ENCODE measurements around the gene INA.

DNA sequence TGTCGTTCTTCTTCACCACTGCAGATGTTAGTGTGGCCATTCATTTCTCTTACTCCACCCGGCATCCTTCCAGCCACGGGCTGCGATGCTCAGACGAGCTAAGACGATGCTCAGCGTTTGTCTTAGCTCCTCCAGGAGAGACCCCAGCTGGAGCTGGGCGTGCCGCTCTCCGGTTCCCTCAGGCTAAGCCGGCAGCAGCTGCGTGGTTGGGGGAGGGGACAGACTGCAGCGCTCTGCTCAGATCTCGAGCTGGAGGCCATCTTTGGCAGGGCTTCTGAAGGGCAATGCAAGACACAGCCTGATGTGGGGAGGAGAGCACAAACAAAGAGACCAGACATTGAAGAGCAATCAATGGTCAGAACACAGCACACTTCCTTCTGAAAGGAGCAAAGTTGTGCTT, 4.8 kb downstream of the INA start:
- TF ChIP-seq, protein P1, sequence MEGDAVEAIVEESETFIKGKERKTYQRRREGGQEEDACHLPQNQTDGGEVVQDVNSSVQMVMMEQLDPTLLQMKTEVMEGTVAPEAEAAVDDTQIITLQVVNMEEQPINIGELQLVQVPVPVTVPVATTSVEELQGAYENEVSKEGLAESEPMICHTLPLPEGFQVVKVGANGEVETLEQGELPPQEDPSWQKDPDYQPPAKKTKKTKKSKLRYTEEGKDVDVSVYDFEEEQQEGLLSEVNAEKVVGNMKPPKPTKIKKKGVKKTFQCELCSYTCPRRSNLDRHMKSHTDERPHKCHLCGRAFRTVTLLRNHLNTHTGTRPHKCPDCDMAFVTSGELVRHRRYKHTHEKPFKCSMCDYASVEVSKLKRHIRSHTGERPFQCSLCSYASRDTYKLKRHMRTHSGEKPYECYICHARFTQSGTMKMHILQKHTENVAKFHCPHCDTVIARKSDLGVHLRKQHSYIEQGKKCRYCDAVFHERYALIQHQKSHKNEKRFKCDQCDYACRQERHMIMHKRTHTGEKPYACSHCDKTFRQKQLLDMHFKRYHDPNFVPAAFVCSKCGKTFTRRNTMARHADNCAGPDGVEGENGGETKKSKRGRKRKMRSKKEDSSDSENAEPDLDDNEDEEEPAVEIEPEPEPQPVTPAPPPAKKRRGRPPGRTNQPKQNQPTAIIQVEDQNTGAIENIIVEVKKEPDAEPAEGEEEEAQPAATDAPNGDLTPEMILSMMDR (IDR thresholded peaks at IDR 0.05; ENCODE audit: low read depth, low read length), result no peak
- TF ChIP-seq EZH2phosphoT487 (IDR thresholded peaks at IDR 0.05; ENCODE audit: low read depth), result no peak
